Pancreas (tissue), 10 donors: ENCODE measurements around the gene INPP4B. TPM values are rescaled to one million over a fixed set of nuclear protein-coding genes. Genes with fewer than 3 reads are reported as not detected.
A peak's percentile ranks its signal among the peaks of the same experiment; 100 is the strongest.

Source experiments
- ATAC-seq, 4 donors: fragments of 200-7000 bp; cut with Tn5 transposase; one replicate each; pipeline versions ENCODE4 v1.8.0 to v1.9.1; 2020; ENCODE audit warnings: mild to moderate bottlenecking in 4 of 4, moderate library complexity in 4 of 4
- DNase-seq, 6 donors: peaks; one replicate each; pipeline ENCODE4 v3.0.0-alpha.2; 2020
- FAIRE-seq: peaks from 2 replicates; lab custom pipeline; 2012; peaks lifted over from hg19 to GRCh38; lab: Jason Lieb, UNC
- H3K27ac ChIP-seq, 4 donors: fragments of 200-600 bp; sonication (generic); 1 replicate in 3 of 4; 2 replicates in 1 of 4; pipeline versions ENCODE4 v1.5.0 to v1.8.0; 2020
- H3K27me3 ChIP-seq, 4 donors: fragments of 200-600 bp; one replicate each; pipeline ENCODE4 v1.8.0; 2021
- H3K36me3 ChIP-seq, 3 donors: fragments of 200-600 bp; sonication (generic) in 1 of 3; one replicate each; pipeline versions ENCODE4 v1.5.0 to v1.8.0; 2020 to 2021
- H3K4me1 ChIP-seq, 3 donors: fragments of 200-600 bp; one replicate each; pipeline ENCODE4 v1.8.0; 2021
- H3K4me3 ChIP-seq, 4 donors: fragments of 200-600 bp; sonication (generic) in 2 of 4; one replicate each; pipeline versions ENCODE4 v1.5.0 to v1.8.0; 2020 to 2021
- H3K9me3 ChIP-seq, 4 donors: fragments of 200-600 bp; one replicate each; pipeline ENCODE4 v1.8.0; 2021
- WGBS, 2 donors: extraction: QIAGEN DNeasy Blood & Tissue Kit; methylation state at CpG; one replicate each; pipeline ENCODE4 v1.1.7; 2013; 5-methylcytosine and 5-hydroxymethylcytosine counted together
- intact Hi-C, 3 donors: fragments of 100-400 bp; cut with DNase I; formaldehyde crosslinking; loops; one replicate each; pipeline versions ENCODE4 v1.11.1 to v1.14.2; 2022
- polyA plus RNA-seq, 2 donors: library from polyadenylated mRNA; stranded (reverse); fragments of 200-250 nt; gene quantifications; one replicate each; pipeline ENCODE4 v1.2.3, GENCODE V29; 2013
- total RNA-seq, 6 donors: library from RNA; stranded (reverse); fragmentation: NEBNext Ultra II Directional in 4 of 6; extraction: Animal tissue kit (Norgen Biotek cat#: 25700) in 4 of 6; gene quantifications; one replicate each; pipeline versions ENCODE4 v1.2.1 to v1.2.4, GENCODE V29; 2021 to 2023
- TF ChIP-seq, protein P1 (sequence below), 4 donors: fragments of 200-600 bp; sonication (generic) in 3 of 4; IDR thresholded peaks; one replicate each; pipeline versions ENCODE4 v1.5.0 to v1.8.0; 2021; ENCODE audit warnings: antibody characterized with exemption in 4 of 4
- donor health status: healthy with polysubstance abuse.
- donor health status: DM: no; HTN: no; CAD: no; lungs with moderate emphysema.
- donor health status: DM: no; HTN: no; CAD: no.
- donor health status: control.
- donor health status: control.
- donor health status: Bipolar disorder and iron deficiency.
- donor health status: DM: yes; HTN: yes; CAD: no.
- donor health status: DM: no; HTN: no; CAD: no.
- donor health status: DM: no; HTN: no; CAD: no.
- donor health status: DM: yes; HTN: yes; CAD: no.

Gene INPP4B
- total and polyA plus RNA-seq, 8 donors: 1.2 to 12.9 (median 5.5) TPM

DNA sequence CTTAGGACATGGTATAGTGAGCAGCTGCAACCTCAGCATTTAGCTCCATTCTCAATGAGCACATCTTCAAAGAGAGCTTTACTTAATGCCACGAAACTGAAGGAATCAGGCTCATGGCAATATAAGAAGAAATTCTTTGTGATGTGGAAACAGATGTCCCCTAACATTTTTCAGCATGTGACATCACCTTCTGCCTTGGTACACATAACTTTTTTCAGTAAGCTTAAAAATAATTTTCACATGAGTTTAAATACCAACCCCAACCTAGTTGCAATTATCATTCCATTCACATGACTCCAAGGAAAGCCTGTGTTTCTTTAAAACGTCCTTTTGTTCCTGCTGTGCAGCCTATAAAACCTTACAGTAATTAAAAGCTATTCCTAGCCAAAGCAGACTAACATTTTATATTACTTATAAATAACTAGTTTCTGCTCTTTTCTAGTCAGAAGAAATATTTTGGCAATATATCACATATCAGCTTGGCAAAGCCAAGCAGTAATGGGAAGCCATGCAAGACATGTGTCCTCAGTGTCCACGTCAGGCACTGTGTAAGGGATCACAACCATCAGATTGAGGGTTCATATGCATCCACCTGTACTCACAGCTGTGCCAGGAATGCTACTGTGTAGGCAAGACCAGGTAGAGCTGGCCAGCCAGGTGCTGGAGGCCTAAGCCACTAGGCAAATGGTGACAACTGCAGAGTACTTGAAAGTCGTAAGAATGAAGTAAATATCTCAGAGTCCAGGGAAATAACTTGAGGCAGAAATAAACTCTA is 466.6 kb downstream of the INPP4B start:
- TF ChIP-seq, protein P1, sequence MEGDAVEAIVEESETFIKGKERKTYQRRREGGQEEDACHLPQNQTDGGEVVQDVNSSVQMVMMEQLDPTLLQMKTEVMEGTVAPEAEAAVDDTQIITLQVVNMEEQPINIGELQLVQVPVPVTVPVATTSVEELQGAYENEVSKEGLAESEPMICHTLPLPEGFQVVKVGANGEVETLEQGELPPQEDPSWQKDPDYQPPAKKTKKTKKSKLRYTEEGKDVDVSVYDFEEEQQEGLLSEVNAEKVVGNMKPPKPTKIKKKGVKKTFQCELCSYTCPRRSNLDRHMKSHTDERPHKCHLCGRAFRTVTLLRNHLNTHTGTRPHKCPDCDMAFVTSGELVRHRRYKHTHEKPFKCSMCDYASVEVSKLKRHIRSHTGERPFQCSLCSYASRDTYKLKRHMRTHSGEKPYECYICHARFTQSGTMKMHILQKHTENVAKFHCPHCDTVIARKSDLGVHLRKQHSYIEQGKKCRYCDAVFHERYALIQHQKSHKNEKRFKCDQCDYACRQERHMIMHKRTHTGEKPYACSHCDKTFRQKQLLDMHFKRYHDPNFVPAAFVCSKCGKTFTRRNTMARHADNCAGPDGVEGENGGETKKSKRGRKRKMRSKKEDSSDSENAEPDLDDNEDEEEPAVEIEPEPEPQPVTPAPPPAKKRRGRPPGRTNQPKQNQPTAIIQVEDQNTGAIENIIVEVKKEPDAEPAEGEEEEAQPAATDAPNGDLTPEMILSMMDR (IDR thresholded peaks at IDR 0.05): no peak
- Histone ChIP-seq H3K4me1 (peaks cover 6 to 24% (median 21%) of the 10 kb centered on the region in 3 donors), H3K4me3 (no peak overlapping the region), H3K27ac (peak overlapping the region in 3 of 4 donors; percentile 12 to 56 (median 29)), H3K9me3 (no peaks in the 10 kb centered on the region), H3K36me3 (no peaks in the 10 kb centered on the region), H3K27me3 (no peaks in the 10 kb centered on the region)
- ATAC-seq (peak; percentile 48 to 66 (median 54)), DNase-seq (peak in 1 of 6 donors; percentile 24), FAIRE-seq (peak; percentile 70)
- intact Hi-C loops: no loop called here
- 45 to 55% methylated on average over 4 of the region's 4 CpGs for WGBS, 2 donors

GRCh38 chr4:142378179-142378578 is 467.9 kb downstream of the INPP4B start:
- peaks cover 6 to 24% (median 21%) of the 10 kb centered on the region in 3 donors for H3K4me1 ChIP-seq
- H3K27me3 ChIP-seq: no peaks in the 10 kb centered on the region
- DNase-seq (peak in 3 of 6 donors; percentile 15 to 53 (median 15)), ATAC-seq (peak; percentile 70 to 85 (median 82)), FAIRE-seq (no peak)
- 35% methylated on average over 2 of the region's 2 CpGs for WGBS, 2 donors
- peak overlapping the region in 2 of 4 donors; percentile 4 to 12 for H3K27ac ChIP-seq
- TF ChIP-seq, protein P1 (IDR thresholded peaks at IDR 0.05): no peak
- no peak overlapping the region for H3K4me3 ChIP-seq
- intact Hi-C loops: no loop called here
- no peaks in the 10 kb centered on the region for H3K9me3 ChIP-seq
- H3K36me3 ChIP-seq: no peaks in the 10 kb centered on the region

DNA sequence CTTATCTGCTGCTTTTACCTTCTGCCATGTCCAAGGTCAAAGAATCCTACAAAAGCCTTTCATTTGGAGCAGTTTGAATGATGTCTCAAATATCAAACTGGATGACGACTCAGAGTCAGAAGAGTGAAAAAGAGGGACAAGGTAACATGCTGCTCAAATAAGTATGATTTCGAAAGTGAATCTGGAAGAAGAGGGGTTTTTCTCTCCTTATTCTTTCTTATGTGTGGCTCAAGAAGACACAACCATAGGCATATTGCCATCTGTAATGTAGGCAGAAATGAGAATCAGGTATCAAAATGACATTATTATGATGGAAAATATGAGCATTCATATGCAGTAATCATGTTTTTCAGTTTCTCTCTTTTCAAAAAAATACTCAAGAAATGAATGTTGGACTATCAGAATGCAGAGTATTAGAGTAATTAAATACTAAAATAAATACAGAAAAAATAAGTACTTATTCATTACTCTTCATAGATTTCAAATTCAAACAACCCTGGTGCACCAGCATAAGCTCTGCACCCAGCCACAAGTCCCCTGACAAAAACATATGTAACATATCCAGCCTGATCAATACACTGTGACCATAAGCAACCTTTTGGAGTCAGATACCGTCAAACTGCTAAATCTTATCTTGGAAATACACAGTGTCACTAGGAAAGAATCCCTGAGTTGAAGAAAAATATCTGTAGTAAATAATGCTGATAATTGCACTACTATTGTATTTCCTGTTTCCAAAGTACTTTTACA is 468.6 kb downstream of the INPP4B start:
- Histone ChIP-seq H3K4me1 (peaks cover 6 to 24% (median 21%) of the 10 kb centered on the region in 3 donors), H3K4me3 (no peak overlapping the region), H3K27ac (peak overlapping the region in 2 of 4 donors; percentile 4 to 12), H3K27me3 (no peaks in the 10 kb centered on the region), H3K9me3 (no peaks in the 10 kb centered on the region), H3K36me3 (no peaks in the 10 kb centered on the region)
- intact Hi-C loops: no loop called here
- DNase-seq (no peak), FAIRE-seq (no peak), ATAC-seq (peak; percentile 13 to 51 (median 24))
- 45 to 52% methylated on average over 3 of the region's 3 CpGs for WGBS, 2 donors
- TF ChIP-seq, protein P1 (IDR thresholded peaks at IDR 0.05): no peak

DNA sequence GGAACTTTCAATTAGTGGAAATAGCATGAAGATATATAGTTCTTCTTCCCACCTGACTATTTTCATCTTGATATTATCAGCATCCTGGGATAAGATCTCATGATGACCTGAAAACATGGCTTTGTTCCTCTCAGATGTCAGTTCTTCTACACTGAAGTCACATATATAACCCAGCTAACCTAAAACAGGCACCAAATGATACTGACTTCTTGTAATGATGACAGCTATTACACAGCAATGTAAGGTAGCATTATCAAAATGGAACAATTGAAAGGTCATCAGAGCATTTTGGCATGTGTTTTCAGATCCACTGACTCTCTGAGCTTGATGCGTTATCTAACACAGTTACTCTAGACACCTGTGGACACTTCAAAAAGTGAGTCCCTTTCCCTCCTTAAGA is 469.9 kb downstream of the INPP4B start:
- FAIRE-seq: no peak
- no peak for DNase-seq

More for the DNA sequence above, 469.9 kb downstream of the INPP4B start:
- Histone ChIP-seq H3K27ac (no peak overlapping the region), H3K9me3 (no peaks in the 10 kb centered on the region), H3K36me3 (no peaks in the 10 kb centered on the region), H3K4me3 (no peak overlapping the region), H3K4me1 (peaks cover 6 to 24% (median 21%) of the 10 kb centered on the region in 3 donors), H3K27me3 (no peaks in the 10 kb centered on the region)
- intact Hi-C loops: no loop called here
- ATAC-seq: no peak
- WGBS, 2 donors: 97 to 98% methylated on average over 1 of the region's 1 CpG
- TF ChIP-seq, protein P1 (IDR thresholded peaks at IDR 0.05): no peak
